HG03066 (cell line): ENCODE results near the gene C22orf39.

Experiments
- ATAC-seq: cut with Tn5 transposase; IDR thresholded peaks from one replicate; pipeline ENCODE4 v1.9.1; 2021; ENCODE audit warnings: low read depth; ENCODE audit not compliant: unreplicated experiment

C22orf39 gene

DNA sequence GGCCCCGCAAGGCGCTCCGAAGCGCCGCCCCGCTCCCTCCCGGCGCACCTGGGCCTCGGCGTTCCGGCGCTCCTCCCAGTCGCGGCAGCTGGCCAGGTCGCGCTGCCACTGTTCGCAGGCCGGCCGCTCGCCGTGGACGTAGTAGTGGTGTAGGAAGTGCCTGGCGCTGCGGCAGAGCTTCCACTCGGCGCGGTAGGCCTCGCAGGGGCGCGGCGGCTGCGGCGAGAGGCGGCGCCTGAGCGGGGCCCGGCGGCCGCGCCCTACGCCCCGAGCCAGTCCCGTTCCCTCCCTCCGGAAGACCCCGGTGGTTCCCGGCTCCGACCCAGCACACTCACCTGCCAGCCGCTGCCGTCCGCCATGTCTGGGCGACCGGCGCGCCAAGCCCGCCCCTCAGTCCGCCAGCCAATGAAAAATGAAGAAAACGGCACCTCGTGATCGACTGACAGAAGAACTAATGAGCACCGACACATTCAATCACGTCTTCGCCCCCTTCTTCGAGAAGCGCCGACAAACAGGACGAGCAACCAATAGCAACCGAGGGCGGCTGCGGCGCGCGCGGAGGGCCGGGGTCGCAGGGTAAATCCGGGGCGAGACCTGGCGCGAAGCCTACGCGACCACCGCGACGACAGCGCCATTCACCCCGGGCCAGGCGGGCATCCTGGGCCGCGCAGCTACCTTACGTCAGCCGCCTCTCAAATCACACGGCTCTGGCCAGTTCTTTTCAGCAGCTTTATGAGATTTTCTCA is at the start of gene C22orf39:
Gene C22orf39 (minus strand): TSS at position 382 of the 746 bp plus-strand sequence. CDS start 23 bp downstream, at position 359.
- ATAC-seq = peak; percentile 77

- ATAC-seq = no peak
Observed at GRCh38 chr22:19497245-19497644, 49.7 kb upstream of the C22orf39 start.

- no peak for ATAC-seq
Observed at GRCh38 chr22:19496324-19496630, 48.8 kb upstream of the C22orf39 start.

DNA sequence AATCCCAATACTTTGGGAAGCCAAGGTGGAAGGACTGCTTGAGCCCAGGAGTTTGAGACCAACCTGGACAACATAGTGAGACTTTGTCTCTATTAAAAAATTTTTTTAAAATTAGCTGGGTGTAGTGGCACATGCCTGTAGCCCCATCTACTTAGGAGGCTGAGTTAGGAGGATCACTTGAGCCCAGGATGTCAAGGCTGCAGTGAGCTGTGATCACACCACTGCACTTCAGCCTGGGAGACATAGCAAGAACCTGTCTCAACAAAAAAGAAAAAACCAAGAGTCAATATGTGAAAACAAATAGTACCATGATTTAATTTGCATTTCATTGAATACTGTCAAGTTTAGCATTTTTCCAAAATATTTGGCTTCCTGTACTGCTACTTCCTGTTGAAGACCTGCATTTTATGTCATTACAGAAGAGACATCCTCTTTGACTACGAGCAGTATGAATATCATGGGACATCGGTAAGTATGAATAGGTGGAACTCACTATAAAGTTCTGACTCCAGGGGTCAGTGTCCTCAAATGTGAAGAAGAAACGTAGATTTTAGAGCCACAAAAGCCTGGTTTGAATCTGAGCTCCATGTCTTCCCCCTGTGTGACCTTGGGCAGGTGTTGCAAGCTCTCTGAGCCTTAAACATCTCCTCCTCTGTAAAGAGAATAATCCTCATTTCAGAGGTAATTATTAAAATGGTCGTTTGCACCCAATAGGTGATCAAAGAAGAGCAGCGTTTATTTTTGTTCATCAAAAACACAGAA is 48.2 kb upstream of the C22orf39 start:
- ATAC-seq = no peak

GRCh38 chr22:19494676-19495173 is 47.2 kb upstream of the C22orf39 start:
- ATAC-seq = no peak

GRCh38 chr22:19494001-19494560 is 46.6 kb upstream of the C22orf39 start:
- ATAC-seq = no peak

GRCh38 chr22:19492504-19493174 is 45.1 kb upstream of the C22orf39 start:
- ATAC-seq = no peak

DNA sequence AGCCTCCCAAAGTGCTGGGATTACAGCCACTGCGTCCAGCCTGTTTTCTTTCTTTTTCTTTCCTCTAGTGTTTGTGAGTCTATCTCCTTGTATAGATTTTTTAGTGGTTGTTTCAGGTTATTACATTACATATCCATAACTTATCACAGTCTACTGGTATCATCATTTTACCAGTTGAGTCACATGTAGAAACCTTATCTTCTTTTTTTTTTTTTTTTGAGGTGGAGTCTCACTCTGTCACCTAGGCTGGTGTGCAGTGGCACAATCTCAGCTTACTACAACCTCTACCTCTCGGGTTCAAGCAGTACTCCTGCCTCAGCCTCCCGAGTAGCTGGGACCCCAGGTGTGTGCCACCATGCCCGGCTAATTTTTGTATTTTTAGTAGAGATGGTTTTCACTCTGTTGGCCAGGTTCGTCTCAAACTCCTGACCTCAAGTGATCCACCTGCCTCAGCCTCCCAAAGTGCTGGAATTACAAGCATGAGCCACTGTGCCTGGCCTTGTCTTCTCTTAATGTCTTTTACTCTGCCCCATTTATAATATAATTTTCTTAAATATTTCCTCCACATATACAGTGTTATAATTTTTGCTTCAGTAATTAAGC is 43.2 kb upstream of the C22orf39 start:
- ATAC-seq = no peak

DNA sequence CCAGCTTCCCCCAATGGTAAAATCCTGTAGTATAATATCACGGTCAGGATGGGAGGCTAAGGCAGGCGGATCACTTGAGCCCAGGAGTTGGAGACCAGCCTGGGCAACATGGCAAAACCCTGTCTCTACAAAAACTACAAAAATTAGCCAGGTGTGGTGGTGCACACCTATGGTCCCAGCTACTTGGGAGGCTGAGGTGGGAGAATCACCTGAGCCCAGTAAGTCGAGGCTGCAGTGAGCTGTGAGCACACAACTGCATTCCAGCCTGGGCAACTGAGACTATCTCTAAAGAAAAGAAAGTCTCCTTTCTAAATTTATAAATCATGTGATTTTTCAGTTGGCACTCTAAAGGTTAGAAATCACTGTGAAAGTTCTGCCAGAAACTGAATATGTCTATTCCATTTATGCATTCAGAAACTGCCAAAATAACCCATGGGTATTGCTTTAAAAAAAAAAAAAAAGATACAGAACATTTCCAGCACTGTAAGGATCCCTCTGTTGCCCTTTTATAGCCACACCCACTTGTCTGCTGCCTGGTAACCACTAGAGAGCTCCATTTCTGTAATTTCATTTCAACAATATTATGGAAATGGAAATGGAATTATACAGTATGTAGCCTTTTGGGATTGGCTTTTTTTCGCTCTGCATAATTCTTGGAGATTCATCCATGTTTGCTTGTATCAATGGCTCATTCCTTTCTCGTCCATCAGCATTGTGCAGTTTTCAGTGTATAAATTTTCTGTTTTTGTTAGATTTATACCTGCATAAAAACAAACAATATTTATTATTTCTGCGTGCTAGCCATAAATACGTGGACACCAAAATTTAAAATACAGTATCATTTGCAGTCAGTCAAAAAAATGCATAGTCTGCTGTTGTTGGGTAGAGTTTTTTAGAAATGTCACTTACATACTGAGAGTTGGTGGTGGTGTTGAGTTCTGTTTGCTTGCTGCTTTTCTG is 41.7 kb upstream of the C22orf39 start:
- ATAC-seq = no peak

DNA sequence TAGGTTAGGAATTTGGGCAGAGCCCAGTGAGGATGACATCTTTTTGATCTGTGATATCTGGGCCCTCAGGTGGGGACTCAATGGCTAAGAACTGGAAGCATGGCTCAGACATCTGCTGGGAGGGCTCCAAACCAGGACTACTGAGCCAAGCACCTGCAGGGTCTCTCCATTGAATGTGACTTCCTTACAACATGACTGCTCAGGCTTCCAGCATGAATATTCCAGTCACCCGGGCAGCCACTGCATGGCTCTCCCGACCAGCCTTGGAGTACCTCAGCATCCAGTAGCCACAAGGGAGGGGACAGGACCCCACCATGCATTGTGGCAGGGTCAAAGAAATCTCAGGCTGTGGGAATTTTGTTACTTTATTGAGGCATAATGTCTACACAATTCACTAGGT is 40.8 kb upstream of the C22orf39 start:
- ATAC-seq = no peak

- no peak for ATAC-seq
Observed at GRCh38 chr22:19483481-19484244, 36.2 kb upstream of the C22orf39 start.

GRCh38 chr22:19482297-19482696 is 34.8 kb upstream of the C22orf39 start:
- no peak for ATAC-seq

GRCh38 chr22:19480789-19481188 is 33.3 kb upstream of the C22orf39 start:
- ATAC-seq = no peak

- ATAC-seq = no peak
Observed at GRCh38 chr22:19480173-19480568, 32.7 kb upstream of the C22orf39 start.

- ATAC-seq = peak; percentile 86
Observed at GRCh38 chr22:19479355-19480172, 32.1 kb upstream of the C22orf39 start, which contains the start of gene CDC45. Gene CDC45 (plus strand): TSS chr22:19479920. CDS start chr22:19479969, 49 bp downstream.

- peak; percentile 51 for ATAC-seq
Observed at GRCh38 chr22:19478901-19479354, 31.4 kb upstream of the C22orf39 start, which contains the start of gene UFD1. Gene UFD1 (minus strand): TSS chr22:19479193. CDS start chr22:19479085, 108 bp downstream.

DNA sequence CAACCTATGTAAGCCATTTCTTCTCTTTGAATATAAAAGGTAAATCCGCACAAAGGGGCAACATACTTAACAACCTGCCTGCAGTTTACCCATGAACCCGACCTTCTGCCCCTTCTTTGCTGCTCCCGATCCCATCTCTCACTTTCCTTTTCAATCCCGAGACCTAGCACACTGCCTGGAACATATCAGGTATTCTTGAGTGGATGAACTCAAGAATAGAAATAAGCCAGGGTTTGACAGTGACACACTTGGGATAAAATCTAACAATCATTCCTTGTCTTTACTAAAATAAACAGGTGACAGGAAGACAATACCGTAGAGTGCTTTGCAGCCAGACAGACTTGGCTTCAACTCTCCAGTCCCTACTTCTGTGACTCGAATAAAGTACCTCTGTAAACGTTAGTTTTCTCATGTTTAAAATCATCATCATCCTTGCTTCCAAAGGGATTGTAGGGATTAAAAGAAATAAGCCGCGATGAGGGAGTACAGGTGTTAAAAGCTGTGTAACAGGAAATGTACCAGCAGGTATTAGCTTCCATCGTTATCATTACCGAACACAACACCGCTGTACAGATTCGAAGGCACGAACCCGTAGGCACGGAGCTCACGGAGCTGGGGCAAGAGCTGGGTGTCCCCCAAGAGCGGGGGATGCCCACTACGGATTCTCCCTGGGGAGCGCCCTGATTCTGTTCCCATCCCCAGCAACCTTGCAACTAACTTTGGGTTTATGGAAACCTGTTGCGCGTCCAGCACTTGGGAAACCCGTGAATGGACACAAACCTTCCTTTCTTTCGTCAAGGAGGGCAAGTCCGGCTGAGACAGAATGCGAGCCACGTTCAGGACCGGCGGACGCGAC is 30.8 kb upstream of the C22orf39 start:
- no peak for ATAC-seq
